Parathyroid adenoma (tissue), 2 donors: ENCODE results near the gene C1orf216.

Experiments
- H2AFZ ChIP-seq: fragments of 300-600 bp; sonication (generic); one replicate; pipeline ENCODE4 v1.7.0; 2017; ENCODE audit warnings: antibody characterized with exemption, mild to moderate bottlenecking
- H3K27ac ChIP-seq: fragments of 300-600 bp; sonication (generic); one replicate; pipeline ENCODE4 v1.7.0; 2017
- H3K27me3 ChIP-seq: fragments of 300-600 bp; sonication (generic); one replicate; pipeline ENCODE4 v1.7.0; 2017; ENCODE audit warnings: low read length; ENCODE audit not compliant: control insufficient read depth, insufficient read depth
- H3K36me3 ChIP-seq: fragments of 300-600 bp; sonication (generic); one replicate; pipeline ENCODE4 v1.7.0; 2017; ENCODE audit warnings: low read length; ENCODE audit not compliant: control insufficient read depth, insufficient read depth
- H3K4me1 ChIP-seq: fragments of 300-600 bp; sonication (generic); one replicate; pipeline ENCODE4 v1.7.0; 2017; ENCODE audit warnings: control low read depth
- H3K4me2 ChIP-seq: fragments of 300-600 bp; sonication (generic); one replicate; pipeline ENCODE4 v1.7.0; 2017; ENCODE audit warnings: low read length
- H3K4me3 ChIP-seq: fragments of 300-600 bp; sonication (generic); one replicate; pipeline ENCODE4 v1.7.0; 2017; ENCODE audit warnings: low read depth, low read length
- H3K79me2 ChIP-seq: fragments of 300-600 bp; sonication (generic); one replicate; pipeline ENCODE4 v1.7.0; 2017; ENCODE audit warnings: control low read depth
- H3K9ac ChIP-seq: fragments of 300-600 bp; sonication (generic); one replicate; pipeline ENCODE4 v1.7.0; 2017; ENCODE audit warnings: mild to moderate bottlenecking
- H3K9me3 ChIP-seq: fragments of 300-600 bp; sonication (generic); one replicate; pipeline ENCODE4 v1.7.0; 2017; ENCODE audit warnings: low read length; ENCODE audit not compliant: control insufficient read depth
- CTCF ChIP-seq: fragments of 300-600 bp; sonication (generic); IDR thresholded peaks from one replicate; pipeline ENCODE4 v1.7.0; 2017; ENCODE audit warnings: antibody characterized with exemption, mild to moderate bottlenecking
- donor health status: primary hyperparathyroidism.

The C1orf216 gene

GRCh38 chr1:35718492-35719336, at the start of gene C1orf216:
C1orf216 (minus strand) TSS chr1:35718884; CDS start chr1:35716321, 2,563 bp downstream.
- Histone ChIP-seq H3K36me3 (no peaks in the 10 kb centered on the region), H3K4me1 (peaks cover 3% of the 10 kb centered on the region), H3K79me2 (no peaks in the 10 kb centered on the region), H3K4me3 (peak within 1 kb of the TSS; percentile 79), H3K9me3 (no peaks in the 10 kb centered on the region), H2AFZ (peak within 1 kb of the TSS; percentile 96), H3K9ac (no peak within 1 kb of the TSS), H3K27ac (peak within 1 kb of the TSS; percentile 32), H3K27me3 (no peaks in the 10 kb centered on the region), H3K4me2 (peak within 1 kb of the TSS; percentile 88)
- TF ChIP-seq CTCF = no peak

- no peak overlapping the region for H3K4me2 ChIP-seq
- no peak overlapping the region for H2AFZ ChIP-seq
- H3K27me3 ChIP-seq = no peaks in the 10 kb centered on the region
- H3K27ac ChIP-seq = no peak overlapping the region
- no peak overlapping the region for H3K9ac ChIP-seq
- no peaks in the 10 kb centered on the region for H3K36me3 ChIP-seq
- no peak overlapping the region for H3K4me3 ChIP-seq
- H3K4me1 ChIP-seq = no peaks in the 10 kb centered on the region
- no peaks in the 10 kb centered on the region for H3K79me2 ChIP-seq
- no peaks in the 10 kb centered on the region for H3K9me3 ChIP-seq
- no peak for TF ChIP-seq CTCF
These were observed 45.6 kb upstream of the C1orf216 start for GRCh38 chr1:35764283-35764682.

GRCh38 chr1:35763201-35763600, 44.5 kb upstream of the C1orf216 start:
- no peak for TF ChIP-seq CTCF
- Histone ChIP-seq H3K4me1 (no peaks in the 10 kb centered on the region), H3K27ac (no peak overlapping the region), H3K9ac (no peak overlapping the region), H3K4me2 (no peak overlapping the region), H3K27me3 (no peaks in the 10 kb centered on the region), H3K4me3 (no peak overlapping the region), H2AFZ (no peak overlapping the region), H3K9me3 (no peaks in the 10 kb centered on the region), H3K36me3 (no peaks in the 10 kb centered on the region), H3K79me2 (no peaks in the 10 kb centered on the region)

- Histone ChIP-seq H3K79me2 (no peaks in the 10 kb centered on the region), H3K27me3 (no peaks in the 10 kb centered on the region), H3K36me3 (no peaks in the 10 kb centered on the region), H3K4me1 (no peaks in the 10 kb centered on the region), H3K4me3 (no peak overlapping the region), H3K27ac (no peak overlapping the region), H3K9ac (no peak overlapping the region), H2AFZ (no peak overlapping the region), H3K4me2 (no peak overlapping the region), H3K9me3 (no peaks in the 10 kb centered on the region)
- TF ChIP-seq CTCF = no peak
These were observed 43.5 kb upstream of the C1orf216 start for GRCh38 chr1:35762141-35762540.

GRCh38 chr1:35756064-35756463, 37.4 kb upstream of the C1orf216 start:
- no peak for TF ChIP-seq CTCF
- H3K27ac ChIP-seq = no peak overlapping the region
- H3K36me3 ChIP-seq = no peaks in the 10 kb centered on the region
- H3K9me3 ChIP-seq = no peaks in the 10 kb centered on the region
- no peaks in the 10 kb centered on the region for H3K79me2 ChIP-seq
- no peaks in the 10 kb centered on the region for H3K27me3 ChIP-seq
- H3K9ac ChIP-seq = no peak overlapping the region
- no peaks in the 10 kb centered on the region for H3K4me1 ChIP-seq
- H3K4me3 ChIP-seq = no peak overlapping the region
- H2AFZ ChIP-seq = no peak overlapping the region
- no peak overlapping the region for H3K4me2 ChIP-seq
